Activated CD8-positive, alpha-beta T cell treated with anti-CD3 and anti-CD28 coated beads, Interleukin-2, amount 10 ng/mL, durations not matched to agents 7 days and 5 days (primary cell): Measurements from ENCODE around the gene MTUS2. TPM values are rescaled to one million over a fixed set of nuclear protein-coding genes. Genes with fewer than 3 reads are reported as not detected.

Experiments
- ATAC-seq: fragments of 150-1000 bp; cut with Tn5 transposase; one replicate; pipeline ENCODE4 v1.10.0; 2021; ENCODE audit warnings: moderate library complexity
- CTCF ChIA-PET: fragments of 350-600 bp; sonication (Branson Sonifier 250); formaldehyde crosslinking; loops from one replicate; lab custom pipeline; 2021; ENCODE audit warnings: antibody characterized with exemption; lab: Charles Lee
- POLR2A ChIA-PET: fragments of 350-600 bp; sonication (Branson Sonifier 250); formaldehyde crosslinking; loops from one replicate; lab custom pipeline; 2021; ENCODE audit warnings: antibody characterized with exemption; lab: Charles Lee
- DNase-seq: peaks from one replicate; pipeline ENCODE4 v3.0.0-alpha.2; 2020
- H3K27ac Mint-ChIP-seq: one replicate; pipeline ENCODE4 v1.8.0; 2021; ENCODE audit warnings: mild to moderate bottlenecking, mixed read lengths
- H3K27me3 Mint-ChIP-seq: one replicate; pipeline ENCODE4 v1.8.0; 2021; ENCODE audit warnings: low read depth, mixed read lengths
- H3K36me3 Mint-ChIP-seq: one replicate; pipeline ENCODE4 v1.8.0; 2021; ENCODE audit warnings: low read depth, mixed read lengths
- H3K4me1 Mint-ChIP-seq: one replicate; pipeline ENCODE4 v1.8.0; 2021; ENCODE audit warnings: low read depth, mixed read lengths
- H3K4me3 Mint-ChIP-seq: one replicate; pipeline ENCODE4 v1.8.0; 2021; ENCODE audit warnings: mild to moderate bottlenecking, mixed read lengths
- H3K9me3 Mint-ChIP-seq: one replicate; pipeline ENCODE4 v1.8.0; 2022; ENCODE audit warnings: mixed read lengths; ENCODE audit not compliant: insufficient read depth
- total RNA-seq, 2 experiments: library from RNA; stranded (reverse); gene quantifications; one replicate each; pipeline ENCODE4 v1.2.3, GENCODE V29; 2021

Gene MTUS2
- total RNA-seq, 2 experiments from 2014 or later: not detected

GRCh38 chr13:28825379-28825778 lies 5.2 kb downstream of the MTUS2 start:
- Mint-ChIP-seq H3K9me3 (peaks cover 18% of the 10 kb centered on the region), H3K27ac (no peak overlapping the region), H3K4me1 (no peaks in the 10 kb centered on the region), H3K4me3 (no peak overlapping the region), H3K36me3 (no peaks in the 10 kb centered on the region), H3K27me3 (peaks cover 25% of the 10 kb centered on the region)
- CTCF ChIA-PET: no interaction called here
- DNase-seq: no peak
- POLR2A ChIA-PET: no interaction called here
- no peak for ATAC-seq

DNA sequence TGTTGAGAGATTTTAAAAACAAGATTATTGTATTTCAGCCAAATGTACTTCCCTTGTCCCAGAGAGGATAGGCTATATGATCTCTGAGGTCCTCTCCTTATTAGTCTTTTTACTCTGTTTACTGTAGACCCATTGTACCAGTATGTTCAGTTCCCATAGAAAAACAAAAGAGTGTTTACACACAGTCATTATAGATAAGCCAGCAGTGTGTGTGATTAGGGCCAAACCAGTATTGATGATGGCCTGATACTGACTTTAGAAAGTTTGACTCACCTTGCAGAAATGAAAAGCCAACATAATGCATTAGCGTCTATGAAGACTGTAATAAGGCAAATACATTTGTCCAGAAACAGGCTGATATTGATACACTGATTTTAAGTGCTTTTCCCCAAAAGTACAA lies 6.2 kb downstream of the MTUS2 start:
- H3K4me1 Mint-ChIP-seq: no peaks in the 10 kb centered on the region
- no peak for DNase-seq
- H3K9me3 Mint-ChIP-seq: peaks cover 28% of the 10 kb centered on the region
- no peaks in the 10 kb centered on the region for H3K36me3 Mint-ChIP-seq
- H3K27me3 Mint-ChIP-seq: peaks cover 17% of the 10 kb centered on the region
- CTCF ChIA-PET: no interaction called here
- no peak overlapping the region for H3K27ac Mint-ChIP-seq
- ATAC-seq: no peak
- POLR2A ChIA-PET: no interaction called here
- no peak overlapping the region for H3K4me3 Mint-ChIP-seq

GRCh38 chr13:28830580-28830979 lies 10.4 kb downstream of the MTUS2 start:
- POLR2A ChIA-PET: no interaction called here
- CTCF ChIA-PET: no interaction called here
- peaks cover 28% of the 10 kb centered on the region for H3K9me3 Mint-ChIP-seq
- no peaks in the 10 kb centered on the region for H3K4me1 Mint-ChIP-seq
- no peaks in the 10 kb centered on the region for H3K27me3 Mint-ChIP-seq
- no peak overlapping the region for H3K27ac Mint-ChIP-seq
- DNase-seq: no peak
- ATAC-seq: no peak
- no peak overlapping the region for H3K4me3 Mint-ChIP-seq
- H3K36me3 Mint-ChIP-seq: no peaks in the 10 kb centered on the region

- no peaks in the 10 kb centered on the region for H3K27me3 Mint-ChIP-seq
- ChIA-PET CTCF (no interaction called here), POLR2A (no interaction called here)
- peaks cover 28% of the 10 kb centered on the region for H3K9me3 Mint-ChIP-seq
- no peak overlapping the region for H3K4me3 Mint-ChIP-seq
- DNase-seq (no peak), ATAC-seq (no peak)
- H3K27ac Mint-ChIP-seq: no peak overlapping the region
- H3K4me1 Mint-ChIP-seq: no peaks in the 10 kb centered on the region
- no peaks in the 10 kb centered on the region for H3K36me3 Mint-ChIP-seq
Observed at GRCh38 chr13:28831117-28831516, 11.0 kb downstream of the MTUS2 start.

DNA sequence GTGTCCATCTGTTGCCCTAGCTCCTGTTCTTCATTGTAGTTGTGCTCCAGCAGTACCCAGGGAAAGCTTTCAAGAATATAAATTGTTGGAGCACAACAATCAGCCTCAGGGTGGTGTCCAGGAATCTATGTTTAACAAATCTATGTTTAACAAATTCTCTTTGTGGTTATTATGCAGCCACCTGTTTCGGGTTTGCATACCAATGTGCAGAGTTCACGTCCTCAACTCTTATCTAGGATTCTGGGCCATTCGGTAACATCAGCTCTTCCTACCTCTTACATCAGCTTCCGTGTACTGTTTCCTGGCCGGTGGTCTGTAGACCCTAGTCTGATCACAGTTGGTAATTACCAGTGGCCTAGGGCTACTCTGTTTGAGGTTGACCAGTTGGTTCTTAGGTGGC lies 17.0 kb downstream of the MTUS2 start:
- ATAC-seq (no peak), DNase-seq (no peak)
- CTCF ChIA-PET: interaction anchor here (0.8 kb wide), 1 partner anchor 17 kb away, joined by 3 read pairs; the partner anchor contains the start of gene MTUS2
- Mint-ChIP-seq H3K9me3 (no peaks in the 10 kb centered on the region), H3K36me3 (no peaks in the 10 kb centered on the region), H3K4me1 (no peaks in the 10 kb centered on the region), H3K27me3 (no peaks in the 10 kb centered on the region), H3K27ac (no peak overlapping the region), H3K4me3 (no peak overlapping the region)
- POLR2A ChIA-PET: no interaction called here

GRCh38 chr13:28843639-28844038 lies 23.5 kb downstream of the MTUS2 start:
- Mint-ChIP-seq H3K4me3 (no peak overlapping the region), H3K4me1 (no peaks in the 10 kb centered on the region), H3K9me3 (no peaks in the 10 kb centered on the region), H3K36me3 (no peaks in the 10 kb centered on the region), H3K27me3 (no peaks in the 10 kb centered on the region), H3K27ac (no peak overlapping the region)
- ChIA-PET CTCF (no interaction called here), POLR2A (no interaction called here)
- DNase-seq (no peak), ATAC-seq (no peak)

DNA sequence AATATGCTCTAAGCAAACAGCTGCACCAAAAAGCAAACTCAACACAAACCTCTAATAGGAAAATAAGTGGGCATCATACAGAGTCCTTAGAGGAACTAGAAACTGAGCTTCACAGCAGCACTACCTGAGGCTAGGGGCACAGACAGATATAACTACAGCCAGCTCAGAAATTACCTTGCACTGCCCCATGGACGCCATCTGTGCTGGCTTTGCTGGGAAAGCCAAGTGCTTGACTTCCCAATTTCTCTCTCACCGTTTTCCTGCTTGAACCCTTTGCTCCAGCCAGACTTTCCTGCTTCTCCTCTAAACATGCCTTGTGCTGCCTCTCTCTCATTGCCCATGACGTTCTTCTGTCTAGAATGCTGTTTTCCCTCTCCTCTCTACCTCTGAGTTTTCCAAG lies 29.3 kb downstream of the MTUS2 start:
- ChIA-PET POLR2A (no interaction called here), CTCF (no interaction called here)
- ATAC-seq: no peak
- Mint-ChIP-seq H3K4me3 (no peak overlapping the region), H3K36me3 (no peaks in the 10 kb centered on the region), H3K27me3 (peaks cover 2% of the 10 kb centered on the region), H3K9me3 (no peaks in the 10 kb centered on the region), H3K4me1 (no peaks in the 10 kb centered on the region), H3K27ac (no peak overlapping the region)
- no peak for DNase-seq

GRCh38 chr13:28850226-28850625 lies 30.1 kb downstream of the MTUS2 start:
- CTCF ChIA-PET: no interaction called here
- no peak overlapping the region for H3K4me3 Mint-ChIP-seq
- H3K4me1 Mint-ChIP-seq: no peaks in the 10 kb centered on the region
- H3K9me3 Mint-ChIP-seq: no peaks in the 10 kb centered on the region
- POLR2A ChIA-PET: no interaction called here
- no peak for ATAC-seq
- no peaks in the 10 kb centered on the region for H3K36me3 Mint-ChIP-seq
- peaks cover 2% of the 10 kb centered on the region for H3K27me3 Mint-ChIP-seq
- DNase-seq: no peak
- no peak overlapping the region for H3K27ac Mint-ChIP-seq

- H3K27ac Mint-ChIP-seq: no peak overlapping the region
- DNase-seq (no peak), ATAC-seq (no peak)
- H3K36me3 Mint-ChIP-seq: no peaks in the 10 kb centered on the region
- H3K4me3 Mint-ChIP-seq: no peak overlapping the region
- H3K9me3 Mint-ChIP-seq: no peaks in the 10 kb centered on the region
- POLR2A ChIA-PET: no interaction called here
- peaks cover 2% of the 10 kb centered on the region for H3K27me3 Mint-ChIP-seq
- H3K4me1 Mint-ChIP-seq: no peaks in the 10 kb centered on the region
- CTCF ChIA-PET: no interaction called here
Observed at GRCh38 chr13:28851422-28851821, 31.3 kb downstream of the MTUS2 start.

DNA sequence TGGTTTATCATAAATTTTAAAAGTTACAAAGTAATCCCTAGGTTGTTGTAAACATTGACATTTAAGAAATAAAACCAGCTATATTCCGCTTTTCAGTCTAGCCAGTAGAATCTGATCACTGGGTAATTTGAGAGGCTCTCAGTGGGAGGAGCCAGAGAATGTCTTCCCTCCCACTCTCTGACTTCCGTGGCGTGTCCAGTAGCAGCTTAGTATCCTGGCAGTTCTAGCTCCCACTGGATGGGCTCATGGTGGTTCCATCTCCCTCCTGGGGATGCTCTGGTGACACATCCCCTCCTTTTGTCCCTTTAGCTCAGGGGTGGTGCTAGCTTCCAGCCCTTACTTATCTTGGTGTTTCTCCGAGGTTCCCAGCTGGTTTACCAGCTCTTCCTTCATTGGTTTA lies 34.5 kb downstream of the MTUS2 start:
- DNase-seq (no peak), ATAC-seq (no peak)
- Mint-ChIP-seq H3K9me3 (no peaks in the 10 kb centered on the region), H3K27me3 (no peaks in the 10 kb centered on the region), H3K27ac (no peak overlapping the region), H3K4me1 (no peaks in the 10 kb centered on the region), H3K36me3 (no peaks in the 10 kb centered on the region), H3K4me3 (no peak overlapping the region)
- ChIA-PET CTCF (no interaction called here), POLR2A (no interaction called here)

DNA sequence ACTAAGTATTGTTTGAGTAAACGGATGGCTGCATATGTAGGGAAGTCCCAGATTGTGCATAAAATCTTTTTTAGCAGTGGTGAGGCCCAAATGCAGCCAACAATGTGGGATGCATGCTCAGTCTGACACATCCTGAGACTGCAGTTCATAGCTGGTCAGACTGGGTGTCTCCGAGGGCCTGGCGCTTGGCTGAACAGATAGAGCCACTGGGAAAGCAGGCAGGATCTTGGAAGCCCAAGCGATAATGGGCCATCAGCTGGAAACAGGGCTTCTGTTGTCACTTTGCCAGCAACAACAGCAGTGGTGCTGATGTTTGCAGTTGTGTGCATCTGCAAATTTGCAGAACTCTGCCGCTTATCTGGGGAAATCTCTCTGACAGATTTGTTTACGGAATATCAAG lies 36.1 kb downstream of the MTUS2 start:
- H3K27me3 Mint-ChIP-seq: no peaks in the 10 kb centered on the region
- ChIA-PET CTCF (no interaction called here), POLR2A (no interaction called here)
- H3K4me1 Mint-ChIP-seq: no peaks in the 10 kb centered on the region
- no peaks in the 10 kb centered on the region for H3K9me3 Mint-ChIP-seq
- no peaks in the 10 kb centered on the region for H3K36me3 Mint-ChIP-seq
- no peak for DNase-seq
- ATAC-seq: no peak
- no peak overlapping the region for H3K4me3 Mint-ChIP-seq
- H3K27ac Mint-ChIP-seq: no peak overlapping the region

DNA sequence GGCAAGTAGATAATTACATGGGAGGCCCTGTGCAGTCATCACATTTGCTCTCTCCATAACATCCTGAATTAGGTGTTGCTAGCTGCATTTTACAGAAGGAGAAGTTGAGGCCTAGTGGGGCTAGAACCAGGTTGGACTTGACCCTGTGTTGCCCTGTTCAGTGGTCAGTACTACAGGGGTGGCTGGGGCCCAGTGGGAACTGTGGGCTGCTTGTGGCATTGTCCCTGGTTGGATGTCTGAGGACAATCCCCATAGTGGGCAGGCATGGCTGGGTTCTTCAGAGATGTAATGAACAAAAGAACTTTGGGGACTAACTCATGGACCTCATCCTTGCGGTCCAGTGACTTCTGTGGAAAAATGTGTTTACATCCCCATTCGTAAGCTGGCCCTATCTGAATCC lies 38.9 kb downstream of the MTUS2 start:
- H3K9me3 Mint-ChIP-seq: no peaks in the 10 kb centered on the region
- ATAC-seq: no peak
- no peaks in the 10 kb centered on the region for H3K4me1 Mint-ChIP-seq
- ChIA-PET CTCF (no interaction called here), POLR2A (no interaction called here)
- H3K36me3 Mint-ChIP-seq: no peaks in the 10 kb centered on the region
- no peak for DNase-seq
- H3K27me3 Mint-ChIP-seq: peaks cover 1% of the 10 kb centered on the region
- H3K27ac Mint-ChIP-seq: no peak overlapping the region
- no peak overlapping the region for H3K4me3 Mint-ChIP-seq

- Mint-ChIP-seq H3K4me1 (no peaks in the 10 kb centered on the region), H3K27me3 (peaks cover 1% of the 10 kb centered on the region), H3K9me3 (no peaks in the 10 kb centered on the region), H3K36me3 (no peaks in the 10 kb centered on the region), H3K4me3 (no peak overlapping the region), H3K27ac (no peak overlapping the region)
- POLR2A ChIA-PET: no interaction called here
- ATAC-seq (no peak), DNase-seq (no peak)
- CTCF ChIA-PET: no interaction called here
Observed at GRCh38 chr13:28859717-28860116, 39.6 kb downstream of the MTUS2 start.
